ENCODE measurements around the gene ACP6.
"Not testable (repeated sequence)": the region's sequence is repeated elsewhere in the genome, so short reads cannot be mapped to it uniquely, and the experiment has no call there.

ACP6 gene

DNA sequence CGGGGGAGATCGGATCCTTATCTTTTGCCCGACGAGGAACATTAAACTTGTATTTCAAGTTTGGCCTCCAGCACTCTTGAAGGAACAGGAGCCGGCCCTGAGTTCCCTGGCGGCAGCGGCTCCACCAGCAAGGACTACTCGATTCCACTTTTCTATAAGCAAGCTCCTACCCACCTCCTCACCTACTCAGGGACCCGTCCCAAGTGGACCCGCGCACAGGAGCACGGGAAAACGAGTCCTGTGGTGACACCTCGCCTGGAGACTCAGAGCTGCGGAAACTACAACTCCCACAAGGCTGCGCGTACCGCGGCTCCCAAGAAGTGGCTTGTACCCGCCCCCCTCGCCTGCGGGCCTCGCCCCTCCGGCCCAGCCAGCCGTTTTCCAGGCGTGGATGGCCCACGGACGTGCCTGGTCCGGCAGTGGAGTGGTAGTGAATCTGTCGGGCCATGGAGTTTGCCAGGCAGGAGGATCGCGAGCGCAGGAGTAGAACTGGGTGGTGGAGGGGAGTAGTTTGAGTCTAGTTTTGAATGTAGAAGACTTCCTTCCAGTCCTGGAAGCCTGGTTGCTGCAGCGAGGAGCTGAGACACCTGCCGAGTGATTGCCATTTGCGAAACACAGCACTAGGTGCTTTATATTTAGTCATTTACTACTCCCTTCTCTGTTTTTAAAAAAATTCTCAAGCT, at the start of gene ACP6:
Gene ACP6 (minus strand): TSS at position 206 of the 683 bp plus-strand sequence. CDS start 476 bp downstream, outside the sequence.
- DNase-seq (ENCODE audit: low read depth, low spot score): peak; percentile 85

DNA sequence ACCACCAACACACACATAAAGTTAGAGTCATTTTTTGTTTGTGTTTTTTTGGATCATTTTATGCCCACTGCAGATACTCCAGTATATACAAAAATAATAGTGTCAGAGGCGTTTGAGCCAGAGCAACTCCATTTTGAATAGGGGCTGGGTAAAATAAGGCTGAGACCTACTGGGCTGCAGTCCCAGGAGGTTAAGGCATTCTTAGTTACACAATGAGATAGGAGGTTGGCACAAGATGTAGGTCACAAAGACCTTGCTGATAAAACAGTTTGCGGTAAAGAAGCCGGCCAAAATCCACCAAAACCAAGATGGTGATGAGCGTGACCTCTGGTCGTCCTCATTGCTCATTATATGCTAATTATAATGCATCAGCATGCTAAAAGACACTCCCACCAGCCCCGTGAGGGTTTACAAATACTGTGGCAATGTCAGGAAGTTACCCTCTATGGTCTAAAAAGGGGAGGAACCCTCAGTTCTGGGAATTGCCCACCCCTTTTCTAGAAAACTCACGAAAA, 49.4 kb upstream of the ACP6 start:
- no peak for DNase-seq (ENCODE audit: low read depth, low spot score)

GRCh38 chr1:147719029-147719698, 48.8 kb upstream of the ACP6 start:
- DNase-seq (ENCODE audit: low read depth, low spot score): no peak

DNA sequence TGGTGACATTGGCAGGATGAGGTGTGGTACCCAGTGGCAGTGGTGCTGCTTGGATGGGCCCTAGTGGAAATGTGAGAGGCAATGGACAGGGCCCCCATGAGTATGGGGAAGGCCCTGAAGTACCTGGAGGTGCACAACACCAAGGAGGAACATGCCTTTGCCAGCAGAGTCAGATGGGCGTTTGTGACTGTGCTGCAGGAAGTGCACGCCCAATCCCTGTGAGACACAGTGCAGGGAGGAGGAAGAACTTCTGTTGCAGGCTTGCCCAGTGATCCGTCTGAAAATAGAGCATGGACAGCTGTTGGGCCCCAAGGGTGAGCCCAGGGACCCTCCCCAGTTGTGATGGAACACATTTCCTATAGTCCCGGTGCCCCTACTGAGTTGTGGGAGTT, 47.4 kb upstream of the ACP6 start:
- no peak for DNase-seq (ENCODE audit: low read depth, low spot score)

GRCh38 chr1:147717051-147717705, 46.9 kb upstream of the ACP6 start:
- DNase-seq (ENCODE audit: low read depth, low spot score): no peak

DNA sequence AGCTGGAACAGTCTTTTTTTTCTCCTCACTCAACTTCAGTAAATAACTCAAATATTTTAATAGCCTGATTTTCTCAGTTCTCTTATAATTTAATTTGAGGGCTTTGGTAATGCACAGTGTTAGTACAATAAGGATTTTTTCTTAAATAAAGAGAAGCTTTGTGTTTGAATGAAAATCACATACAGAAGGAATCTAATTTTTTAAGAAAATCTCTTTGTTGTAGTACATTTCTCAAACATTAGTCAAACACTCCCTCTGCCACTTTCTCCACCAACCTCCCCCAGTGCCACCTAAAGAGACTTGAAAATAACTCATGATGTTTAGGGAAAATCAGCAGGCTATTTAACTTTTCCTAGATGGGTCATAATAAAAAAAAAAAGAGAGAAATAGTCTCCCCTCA, 42.3 kb upstream of the ACP6 start:
- no peak for DNase-seq (ENCODE audit: low read depth, low spot score)

DNA sequence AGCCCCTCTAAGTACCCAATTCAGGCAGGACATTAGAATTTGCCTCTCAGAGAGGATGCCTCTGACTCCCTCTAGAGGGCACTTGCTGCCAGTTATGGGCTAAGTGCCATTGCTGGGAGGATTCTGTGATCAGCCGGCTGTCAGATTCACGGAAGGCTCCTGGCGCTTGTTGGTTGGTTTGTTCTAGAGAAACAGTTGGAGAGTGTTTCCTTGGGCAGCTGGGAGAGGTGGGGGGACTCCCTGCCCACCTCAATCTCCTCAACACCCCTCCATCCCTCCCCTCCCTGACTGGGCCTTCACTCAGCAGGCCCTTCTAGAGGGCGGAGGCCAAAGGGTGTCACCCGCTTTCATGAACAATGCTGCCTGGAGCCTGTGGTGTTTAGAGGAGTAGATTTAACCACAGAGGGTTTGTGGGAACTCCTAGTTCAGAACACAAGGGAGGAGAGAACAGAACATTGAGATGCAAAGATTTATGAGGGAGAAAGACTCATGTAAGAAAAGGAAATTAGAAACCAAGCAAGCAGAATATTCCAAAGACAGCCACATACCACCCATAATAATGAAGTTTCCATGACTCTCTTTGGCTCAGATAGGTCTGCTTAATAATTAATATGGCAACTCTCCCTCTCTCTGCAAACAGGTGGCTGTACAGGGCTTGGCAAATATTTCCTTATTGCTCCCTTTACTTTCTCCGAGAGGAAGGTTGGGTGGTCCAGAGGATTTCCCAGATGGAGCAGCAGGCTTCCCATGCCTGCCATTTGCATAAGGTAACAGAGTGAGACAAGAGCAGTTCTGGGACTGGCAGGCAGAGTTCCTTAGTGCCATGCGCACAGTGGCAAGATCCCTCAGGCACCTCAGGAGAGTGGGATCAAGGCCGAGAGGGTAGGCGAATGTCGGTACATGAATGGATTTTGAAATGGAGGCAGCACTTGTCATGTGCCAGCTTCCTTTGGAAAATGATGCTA, 30.0 kb upstream of the ACP6 start:
- DNase-seq (ENCODE audit: low read depth, low spot score): peak; percentile 32

- no peak for DNase-seq (ENCODE audit: low read depth, low spot score)
These were observed 29.3 kb upstream of the ACP6 start for GRCh38 chr1:147699686-147700041.

- no peak for DNase-seq (ENCODE audit: low read depth, low spot score)
These were observed 12.9 kb upstream of the ACP6 start for GRCh38 chr1:147683163-147683763.

DNA sequence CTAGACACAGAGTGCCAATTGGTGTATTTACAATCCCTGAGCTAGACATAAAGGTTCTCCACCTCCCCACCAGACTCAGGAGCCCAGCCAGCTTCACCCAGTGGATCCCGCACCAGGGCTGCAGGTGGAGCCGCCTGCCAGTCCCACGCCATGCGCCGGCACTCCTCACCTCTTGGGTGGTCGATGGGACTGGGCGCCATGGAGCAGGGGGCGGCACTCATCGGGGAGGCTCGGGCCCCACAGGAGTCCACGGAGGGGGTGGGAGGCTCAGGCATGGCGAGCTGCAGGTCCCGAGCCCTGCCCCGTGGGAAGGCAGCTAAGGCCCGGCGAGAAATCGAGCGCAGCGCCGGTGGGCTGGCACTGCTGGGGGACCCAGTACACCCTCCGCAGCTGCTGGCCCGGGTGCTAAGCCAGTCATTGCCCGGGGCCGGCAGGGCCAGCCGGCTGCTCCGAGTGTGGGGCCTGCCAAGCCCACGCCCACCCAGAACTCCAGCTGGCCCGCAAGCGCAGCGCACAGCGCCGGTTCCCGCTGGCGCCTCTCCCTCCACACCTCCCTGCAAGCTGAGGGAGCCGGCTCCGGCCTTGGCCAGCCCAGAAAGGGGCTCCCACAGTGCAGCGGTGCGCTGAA, 10.4 kb upstream of the ACP6 start:
- not testable (repeated sequence) for DNase-seq (ENCODE audit: low read depth, low spot score)

DNA sequence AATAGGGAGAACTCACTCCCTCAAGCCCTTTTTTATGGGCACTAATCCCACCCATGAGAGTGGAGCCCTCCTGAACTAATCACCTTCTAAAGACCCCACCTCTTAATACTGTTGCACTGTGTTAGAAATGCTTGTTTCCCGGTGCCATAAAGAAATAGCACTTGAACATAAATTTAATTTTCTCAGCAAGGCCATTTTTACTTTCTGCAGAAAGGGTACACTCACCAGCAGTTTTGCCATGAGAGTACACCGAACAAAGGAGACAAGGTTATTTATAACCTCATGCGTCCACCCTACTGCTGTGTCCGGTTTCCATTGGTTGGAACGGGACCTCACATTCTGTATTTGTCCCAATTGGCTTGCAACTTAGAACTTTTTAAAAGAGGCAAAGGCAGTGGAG, 7.4 kb upstream of the ACP6 start:
- not testable (repeated sequence) for DNase-seq (ENCODE audit: low read depth, low spot score)

- no peak for DNase-seq (ENCODE audit: low read depth, low spot score)
These were observed 6.2 kb upstream of the ACP6 start for GRCh38 chr1:147676311-147677085.

- DNase-seq (ENCODE audit: low read depth, low spot score): no peak
These were observed 3.5 kb upstream of the ACP6 start for GRCh38 chr1:147673816-147674215.

DNA sequence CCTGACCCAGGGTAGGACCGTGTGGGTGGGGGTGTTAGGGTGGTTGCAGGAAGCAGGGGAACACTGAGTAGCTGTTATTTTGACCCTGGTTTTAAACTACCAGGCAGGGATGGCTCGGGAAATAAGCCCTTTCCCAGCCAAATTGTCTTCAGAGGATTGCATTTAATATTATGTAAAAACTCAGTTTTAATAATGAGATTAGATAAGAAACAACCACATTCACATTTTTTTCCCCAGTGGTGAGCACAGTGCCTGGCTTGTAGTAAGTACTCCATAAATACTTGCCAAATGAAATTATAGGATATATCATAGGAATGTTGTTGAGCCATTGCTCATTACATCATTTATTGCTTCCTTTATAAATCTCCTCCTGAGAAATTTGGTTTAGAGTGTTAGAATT, 3.1 kb upstream of the ACP6 start:
- no peak for DNase-seq (ENCODE audit: low read depth, low spot score)

DNA sequence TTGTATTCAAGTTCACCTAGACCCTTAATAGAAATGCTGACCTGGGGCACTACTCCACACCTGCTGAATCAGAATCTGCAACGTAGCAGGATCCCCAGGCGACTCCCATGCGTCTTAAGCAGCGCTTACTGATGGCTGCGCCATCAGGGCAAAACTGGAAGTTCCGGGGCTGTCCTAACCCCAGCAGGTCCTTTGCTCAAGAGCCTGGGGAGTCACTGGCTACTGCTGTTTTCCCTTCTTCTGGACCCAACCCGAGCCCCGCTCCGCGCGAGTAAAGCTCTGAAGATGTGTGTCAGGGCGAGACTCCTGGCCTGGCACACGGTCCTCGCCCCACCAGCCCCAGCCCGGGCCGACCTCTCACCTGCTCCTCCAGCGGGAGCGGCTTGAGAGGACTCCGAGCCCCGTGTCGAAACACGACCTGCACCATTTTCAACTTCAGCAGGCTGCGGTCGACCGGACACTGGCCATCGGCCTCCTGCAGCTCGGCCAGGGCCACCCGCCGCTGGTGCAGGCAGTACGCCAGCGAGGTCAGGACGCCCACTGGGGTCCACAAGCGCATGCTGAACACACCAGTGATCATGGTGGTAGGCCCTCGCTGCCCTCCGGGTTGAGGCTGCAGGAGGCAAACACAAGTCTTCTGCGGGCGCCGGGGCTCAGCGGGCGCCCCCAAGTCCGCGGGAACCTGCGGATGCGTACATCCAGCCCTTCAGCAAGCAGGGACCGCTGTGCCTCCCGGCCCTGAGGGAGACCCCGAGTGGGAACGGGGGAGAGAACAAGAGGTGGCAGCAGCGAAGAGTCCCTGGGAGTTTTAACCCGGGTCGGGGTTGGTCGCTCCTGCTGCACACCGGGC, 630 bp downstream of the ACP6 start:
- peak; percentile 10 for DNase-seq (ENCODE audit: low read depth, low spot score)

GRCh38 chr1:147665521-147665920, 4.8 kb downstream of the ACP6 start:
- no peak for DNase-seq (ENCODE audit: low read depth, low spot score)

GRCh38 chr1:147664206-147664605, 6.1 kb downstream of the ACP6 start:
- no peak for DNase-seq (ENCODE audit: low read depth, low spot score)

GRCh38 chr1:147654511-147654910, 15.8 kb downstream of the ACP6 start:
- DNase-seq (ENCODE audit: low read depth, low spot score): no peak

DNA sequence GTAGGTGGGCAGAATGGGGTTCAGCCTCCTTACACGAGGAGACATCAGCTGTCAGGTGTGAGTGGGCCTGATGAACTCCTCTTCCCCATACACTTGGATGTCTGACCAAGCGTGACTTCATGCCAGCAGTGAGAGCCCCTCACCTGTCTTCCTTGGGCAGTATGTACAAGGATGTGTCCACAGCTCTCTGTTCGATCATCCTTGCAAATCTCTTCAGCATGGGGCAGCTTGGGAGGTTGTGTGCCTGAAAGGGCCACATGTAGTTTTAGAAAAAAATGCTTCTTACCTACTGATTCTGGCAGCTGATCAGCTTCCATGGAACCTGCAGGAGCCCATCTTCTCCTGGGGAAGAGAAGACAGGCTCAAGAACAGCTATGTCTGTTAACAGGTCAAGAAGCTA, 18.0 kb downstream of the ACP6 start:
- no peak for DNase-seq (ENCODE audit: low read depth, low spot score)

Measured in smooth muscle cell of the brain vasculature (primary cell).